Central memory CD8-positive, alpha-beta T cell (primary cell): ENCODE data around the gene PLK4.
"Not testable (repeated sequence)": the region's sequence is repeated elsewhere in the genome, so short reads cannot be mapped to it uniquely, and the experiment has no call there.

ENCODE experiments used
- ATAC-seq: fragments of 150-1000 bp; cut with Tn5 transposase; replicated peaks from 2 replicates; pipeline ENCODE4 v1.10.0; 2022; ENCODE audit warnings: mild to moderate bottlenecking, moderate FRiP score, moderate number of reproducible peaks; ENCODE audit not compliant: poor library complexity, severe bottlenecking; ENCODE audit errors: extremely low read depth
- DNase-seq, 2 donors: peaks; one replicate each; pipeline ENCODE4 v3.0.0; 2021; ENCODE audit warnings: low spot score in 2 of 2
- H3K27ac Mint-ChIP-seq: one replicate; pipeline ENCODE4 v1.8.0; 2022; ENCODE audit warnings: low read depth, mild to moderate bottlenecking, moderate library complexity, mixed read lengths
- H3K27me3 Mint-ChIP-seq: one replicate; pipeline ENCODE4 v1.8.0; 2022; ENCODE audit warnings: mixed read lengths
- H3K36me3 Mint-ChIP-seq: one replicate; pipeline ENCODE4 v1.8.0; 2022; ENCODE audit warnings: mild to moderate bottlenecking, moderate library complexity, mixed read lengths; ENCODE audit not compliant: insufficient read depth
- H3K4me1 Mint-ChIP-seq: one replicate; pipeline ENCODE4 v1.8.0; 2022; ENCODE audit warnings: mixed read lengths
- H3K4me3 Mint-ChIP-seq: one replicate; pipeline ENCODE4 v1.8.0; 2022; ENCODE audit warnings: mild to moderate bottlenecking, moderate library complexity, mixed read lengths
- H3K9me3 Mint-ChIP-seq: one replicate; pipeline ENCODE4 v1.8.0; 2022; ENCODE audit warnings: mixed read lengths

PLK4 gene

DNA sequence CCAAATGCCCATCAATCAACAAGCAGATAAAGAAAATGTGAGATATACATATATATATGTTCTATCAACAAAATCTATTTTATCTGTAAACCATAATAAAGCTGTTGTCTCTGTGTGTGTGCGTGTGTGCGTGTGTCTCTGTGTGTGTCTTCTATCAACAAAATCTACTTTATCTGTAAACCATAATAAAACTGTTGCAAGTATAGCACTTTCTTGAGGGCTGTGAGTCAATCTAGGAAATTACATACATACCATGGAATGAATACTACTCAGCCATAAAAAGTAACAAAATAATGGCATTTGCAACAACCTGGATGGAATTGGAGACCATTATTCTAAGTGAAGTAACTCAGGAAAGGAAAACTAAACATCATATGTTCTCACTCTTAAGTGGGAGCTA lies 12.5 kb upstream of the PLK4 start:
- DNase-seq (no peak), ATAC-seq (no peak)
- Mint-ChIP-seq H3K36me3 (no peaks in the 10 kb centered on the region), H3K27ac (no peak overlapping the region), H3K27me3 (no peaks in the 10 kb centered on the region), H3K9me3 (no peaks in the 10 kb centered on the region), H3K4me3 (no peak overlapping the region), H3K4me1 (no peaks in the 10 kb centered on the region)

DNA sequence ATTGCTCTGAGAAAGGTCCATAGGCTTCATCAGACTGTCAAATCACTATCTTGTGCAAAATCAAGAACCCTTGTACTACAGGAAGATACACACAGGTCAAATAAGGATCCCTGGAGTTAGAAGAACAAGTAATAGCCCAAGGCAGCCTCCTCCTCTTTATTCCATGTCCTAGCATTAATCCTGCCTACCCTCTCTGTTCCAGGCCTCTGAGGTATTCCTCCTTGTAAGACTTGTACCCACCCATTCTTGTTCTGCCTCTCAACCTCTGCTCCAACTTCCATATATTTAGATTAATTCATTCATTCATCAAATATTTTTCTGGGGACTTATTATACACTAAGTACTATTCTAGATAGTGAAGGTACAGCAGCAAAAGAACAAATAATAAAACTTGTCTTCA lies 10.4 kb upstream of the PLK4 start:
- ATAC-seq = no peak
- Mint-ChIP-seq H3K36me3 (no peaks in the 10 kb centered on the region), H3K4me3 (no peak overlapping the region), H3K4me1 (no peaks in the 10 kb centered on the region), H3K27me3 (no peaks in the 10 kb centered on the region), H3K27ac (no peak overlapping the region), H3K9me3 (no peaks in the 10 kb centered on the region)
- no peak for DNase-seq

DNA sequence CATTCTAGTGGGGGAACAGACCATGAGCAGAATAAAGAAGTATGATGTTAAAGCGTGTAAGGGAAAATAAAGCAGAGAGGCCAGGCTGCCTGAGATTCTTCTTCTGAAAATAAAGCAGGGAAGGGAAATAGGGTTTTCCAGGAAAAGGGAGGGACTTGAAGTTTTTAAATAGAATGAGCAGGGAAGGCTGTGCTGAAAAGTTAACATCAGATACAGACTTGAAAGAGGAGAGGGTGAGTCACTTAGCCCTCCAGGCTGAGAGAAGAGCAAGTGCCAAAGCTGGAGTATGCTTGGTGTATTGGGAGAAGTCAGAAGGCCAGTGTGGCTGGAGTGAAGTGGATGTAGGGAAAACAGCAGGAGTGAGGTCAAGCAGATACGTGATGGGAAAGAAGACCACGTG lies 10.0 kb upstream of the PLK4 start:
- Mint-ChIP-seq H3K4me3 (no peak overlapping the region), H3K27ac (no peak overlapping the region), H3K9me3 (no peaks in the 10 kb centered on the region), H3K36me3 (no peaks in the 10 kb centered on the region), H3K4me1 (no peaks in the 10 kb centered on the region), H3K27me3 (no peaks in the 10 kb centered on the region)
- ATAC-seq (no peak), DNase-seq (no peak)

DNA sequence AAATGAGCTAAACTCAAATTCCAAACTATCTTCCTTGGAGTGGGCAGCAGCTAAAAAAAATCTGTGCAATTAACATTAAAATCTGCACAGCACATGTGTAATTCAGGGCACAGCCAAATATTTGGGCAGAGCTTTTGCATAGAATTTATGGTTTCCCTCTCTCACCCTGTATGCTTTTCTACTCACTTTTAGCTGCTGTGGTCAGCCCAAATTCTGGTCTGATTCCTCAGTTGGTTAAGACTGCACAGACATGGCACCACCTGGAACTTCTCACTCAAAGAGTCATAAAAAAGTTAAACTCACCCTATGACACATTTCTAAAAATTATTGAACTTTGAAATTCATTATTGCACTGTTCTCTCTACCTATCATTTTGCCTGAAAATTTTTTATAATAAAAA lies 4.9 kb upstream of the PLK4 start:
- Mint-ChIP-seq H3K27me3 (no peaks in the 10 kb centered on the region), H3K9me3 (no peaks in the 10 kb centered on the region), H3K27ac (no peak overlapping the region)

DNA sequence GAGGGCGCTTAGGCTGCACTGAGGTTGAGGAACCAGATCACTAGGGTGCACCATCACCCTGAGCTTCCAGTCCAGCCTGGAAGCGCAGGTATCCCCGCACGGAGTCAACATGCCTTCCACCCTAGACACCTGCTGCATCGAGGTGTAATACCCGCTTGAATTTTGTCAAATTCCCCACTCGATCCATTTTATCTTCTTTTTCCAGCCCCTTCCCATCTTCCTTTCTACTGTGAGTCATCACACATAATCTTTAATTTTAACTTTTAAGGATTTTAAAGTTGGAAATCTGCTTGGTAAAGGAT lies 821 bp downstream of the PLK4 start:
- no peaks in the 10 kb centered on the region for H3K9me3 Mint-ChIP-seq
- H3K36me3 Mint-ChIP-seq = peaks cover 19% of the 10 kb centered on the region
- peak overlapping the region; percentile 100 for H3K4me3 Mint-ChIP-seq
- H3K4me1 Mint-ChIP-seq = peaks cover 24% of the 10 kb centered on the region
- ATAC-seq (no peak), DNase-seq (no peak)
- H3K27me3 Mint-ChIP-seq = no peaks in the 10 kb centered on the region
- H3K27ac Mint-ChIP-seq = peak overlapping the region; percentile 99

More for the DNA sequence above, 4.9 kb upstream of the PLK4 start:
- H3K4me1 Mint-ChIP-seq = peaks cover 13% of the 10 kb centered on the region
- H3K36me3 Mint-ChIP-seq = peaks cover 11% of the 10 kb centered on the region
- no peak overlapping the region for H3K4me3 Mint-ChIP-seq
- DNase-seq = no peak
- ATAC-seq = no peak

DNA sequence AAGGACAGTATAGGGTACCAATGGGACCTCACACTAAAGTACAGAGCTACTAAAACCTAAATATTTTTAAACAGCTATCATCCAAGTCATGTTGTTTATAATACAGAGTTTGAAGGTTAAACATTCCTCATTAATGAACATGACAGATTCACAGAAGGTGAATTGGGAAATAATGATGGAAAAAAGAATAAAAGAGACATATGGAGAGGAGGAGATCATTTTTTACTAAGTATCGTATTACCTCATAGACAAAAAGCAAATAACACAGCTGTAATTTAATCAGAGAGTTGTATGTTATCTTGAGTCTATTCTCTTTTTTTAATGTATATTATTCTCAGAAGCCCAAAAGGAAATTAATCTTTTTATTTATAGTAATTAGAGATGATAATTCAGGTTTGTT lies 7.9 kb downstream of the PLK4 start:
- H3K27ac Mint-ChIP-seq = no peak overlapping the region
- DNase-seq = no peak
- H3K4me1 Mint-ChIP-seq = no peaks in the 10 kb centered on the region
- ATAC-seq = no peak
- no peaks in the 10 kb centered on the region for H3K27me3 Mint-ChIP-seq
- H3K36me3 Mint-ChIP-seq = no peaks in the 10 kb centered on the region
- no peak overlapping the region for H3K4me3 Mint-ChIP-seq
- H3K9me3 Mint-ChIP-seq = no peaks in the 10 kb centered on the region

DNA sequence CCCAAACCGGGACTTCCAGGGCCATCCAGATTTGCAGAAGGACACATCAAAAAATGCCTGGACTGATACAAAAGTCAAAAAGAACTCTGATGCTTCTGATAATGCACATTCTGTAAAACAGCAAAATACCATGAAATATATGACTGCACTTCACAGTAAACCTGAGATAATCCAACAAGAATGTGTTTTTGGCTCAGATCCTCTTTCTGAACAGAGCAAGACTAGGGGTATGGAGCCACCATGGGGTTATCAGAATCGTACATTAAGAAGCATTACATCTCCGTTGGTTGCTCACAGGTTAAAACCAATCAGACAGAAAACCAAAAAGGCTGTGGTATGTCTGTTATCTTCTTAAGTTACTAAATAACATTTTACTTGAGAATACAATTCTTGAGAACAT lies 9.2 kb downstream of the PLK4 start:
- Mint-ChIP-seq H3K9me3 (no peaks in the 10 kb centered on the region), H3K27ac (no peak overlapping the region), H3K27me3 (no peaks in the 10 kb centered on the region), H3K4me1 (no peaks in the 10 kb centered on the region), H3K36me3 (no peaks in the 10 kb centered on the region), H3K4me3 (no peak overlapping the region)
- no peak for ATAC-seq
- no peak for DNase-seq

DNA sequence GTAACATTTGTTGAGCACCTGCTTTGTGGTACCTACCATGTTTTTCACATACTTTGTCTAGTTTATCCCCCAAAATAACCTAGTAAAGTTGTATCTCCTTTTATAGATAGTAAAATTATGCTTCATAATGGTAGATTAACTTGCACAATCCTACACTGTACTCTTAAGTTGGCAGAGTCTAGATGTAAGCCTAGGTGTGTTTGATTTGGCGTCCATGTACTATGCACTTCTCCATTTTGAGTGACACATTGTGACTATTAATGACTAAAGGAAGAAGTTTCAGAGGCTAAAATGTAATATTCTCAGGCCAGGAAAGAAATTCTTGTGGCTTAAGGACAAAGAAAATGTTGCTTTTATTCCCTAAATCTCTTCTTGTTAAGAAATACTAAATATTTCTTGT lies 15.4 kb downstream of the PLK4 start:
- no peak overlapping the region for H3K27ac Mint-ChIP-seq
- no peak overlapping the region for H3K4me3 Mint-ChIP-seq
- H3K4me1 Mint-ChIP-seq = no peaks in the 10 kb centered on the region
- DNase-seq (no peak), ATAC-seq (no peak)
- H3K36me3 Mint-ChIP-seq = peaks cover 2% of the 10 kb centered on the region
- no peaks in the 10 kb centered on the region for H3K27me3 Mint-ChIP-seq
- no peaks in the 10 kb centered on the region for H3K9me3 Mint-ChIP-seq

DNA sequence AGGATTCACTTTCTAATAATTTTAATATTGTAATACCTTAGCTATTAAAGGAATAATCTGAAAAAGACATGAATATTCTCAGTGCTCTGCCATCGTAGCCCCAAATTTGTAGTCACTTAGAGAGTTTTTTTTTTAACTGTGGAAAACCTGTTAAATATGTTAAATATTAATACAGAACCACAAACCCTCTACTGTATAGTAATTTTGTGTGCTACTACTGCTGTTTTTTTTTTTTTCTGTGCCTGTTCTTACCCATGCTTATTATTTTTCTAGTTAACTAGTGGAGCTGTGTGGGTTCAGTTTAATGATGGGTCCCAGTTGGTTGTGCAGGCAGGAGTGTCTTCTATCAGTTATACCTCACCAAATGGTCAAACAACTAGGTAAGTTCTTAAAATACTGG lies 15.8 kb downstream of the PLK4 start:
- no peak overlapping the region for H3K4me3 Mint-ChIP-seq
- H3K27me3 Mint-ChIP-seq = no peaks in the 10 kb centered on the region
- H3K9me3 Mint-ChIP-seq = no peaks in the 10 kb centered on the region
- H3K27ac Mint-ChIP-seq = no peak overlapping the region
- H3K4me1 Mint-ChIP-seq = no peaks in the 10 kb centered on the region
- peaks cover 2% of the 10 kb centered on the region for H3K36me3 Mint-ChIP-seq
- DNase-seq (no peak), ATAC-seq (no peak)

DNA sequence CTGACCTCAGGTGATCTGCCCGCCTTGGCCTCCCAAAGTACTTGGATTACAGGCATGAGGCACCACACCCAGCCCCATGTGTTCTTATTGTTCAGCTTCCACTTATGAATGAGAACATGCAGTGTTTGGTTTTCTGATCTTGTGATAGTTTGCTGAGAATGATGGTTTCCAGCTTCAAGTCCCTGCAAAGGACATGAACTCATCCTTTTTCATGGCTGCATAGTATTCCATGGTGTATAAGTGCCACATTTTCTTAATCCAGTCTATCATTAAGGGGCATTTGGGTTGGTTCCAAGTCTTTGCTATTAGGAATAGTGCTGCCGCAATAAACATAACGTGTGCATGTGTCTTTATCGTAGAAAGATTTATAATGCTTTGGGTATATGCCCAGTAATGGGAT lies 19.0 kb downstream of the PLK4 start:
- not testable (repeated sequence) for ATAC-seq, H3K9me3 Mint-ChIP-seq, H3K36me3 Mint-ChIP-seq, H3K27ac Mint-ChIP-seq, H3K4me3 Mint-ChIP-seq, DNase-seq, H3K27me3 Mint-ChIP-seq, H3K4me1 Mint-ChIP-seq

DNA sequence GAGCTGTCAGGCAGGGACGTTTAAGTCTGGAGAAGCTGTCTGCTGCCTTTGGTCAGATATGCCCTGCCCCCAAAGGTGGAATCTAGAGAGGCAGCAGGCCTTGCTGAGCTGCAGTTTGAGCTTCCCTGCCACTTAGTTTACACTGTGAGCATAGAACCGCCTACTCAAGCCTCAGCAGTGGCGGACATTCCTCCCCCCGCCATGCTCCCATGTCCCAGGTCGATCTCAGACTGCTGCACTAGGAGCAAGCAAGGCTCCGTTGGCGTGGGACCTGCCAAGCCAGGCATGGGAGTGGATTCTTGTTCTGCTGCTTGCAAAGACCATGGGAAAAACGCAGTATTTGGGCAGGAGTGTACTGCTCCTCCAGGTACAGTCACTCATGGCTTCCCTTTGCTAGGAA lies 24.3 kb downstream of the PLK4 start:
- no peak for DNase-seq

DNA sequence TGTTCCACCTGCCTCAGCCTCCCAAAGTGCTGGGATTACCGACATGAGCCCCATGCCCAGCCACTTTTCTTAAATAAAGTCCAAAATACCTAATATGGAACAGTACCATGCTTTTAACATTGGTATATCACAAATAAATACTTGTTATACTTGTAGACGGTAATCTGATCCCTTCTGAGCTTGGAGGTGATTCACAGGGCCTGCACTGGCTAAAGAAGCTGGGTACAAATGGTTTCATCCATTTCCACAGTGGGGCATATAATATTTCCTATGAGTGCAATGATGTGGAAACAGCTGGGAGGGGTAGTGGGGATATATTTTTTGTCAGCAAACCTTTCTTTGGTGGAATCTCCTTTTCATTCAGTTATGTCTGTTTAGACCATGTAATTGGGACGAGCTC lies 35.8 kb downstream of the PLK4 start:
- Mint-ChIP-seq H3K4me1 (no peaks in the 10 kb centered on the region), H3K27ac (no peak overlapping the region), H3K4me3 (no peak overlapping the region), H3K27me3 (no peaks in the 10 kb centered on the region), H3K36me3 (peaks cover 18% of the 10 kb centered on the region), H3K9me3 (no peaks in the 10 kb centered on the region)
- ATAC-seq (no peak), DNase-seq (no peak)

More for the DNA sequence above, 24.3 kb downstream of the PLK4 start:
- Mint-ChIP-seq H3K27me3 (no peaks in the 10 kb centered on the region), H3K27ac (no peak overlapping the region), H3K4me3 (no peak overlapping the region), H3K36me3 (no peaks in the 10 kb centered on the region), H3K4me1 (no peaks in the 10 kb centered on the region), H3K9me3 (no peaks in the 10 kb centered on the region)
- ATAC-seq = no peak

DNA sequence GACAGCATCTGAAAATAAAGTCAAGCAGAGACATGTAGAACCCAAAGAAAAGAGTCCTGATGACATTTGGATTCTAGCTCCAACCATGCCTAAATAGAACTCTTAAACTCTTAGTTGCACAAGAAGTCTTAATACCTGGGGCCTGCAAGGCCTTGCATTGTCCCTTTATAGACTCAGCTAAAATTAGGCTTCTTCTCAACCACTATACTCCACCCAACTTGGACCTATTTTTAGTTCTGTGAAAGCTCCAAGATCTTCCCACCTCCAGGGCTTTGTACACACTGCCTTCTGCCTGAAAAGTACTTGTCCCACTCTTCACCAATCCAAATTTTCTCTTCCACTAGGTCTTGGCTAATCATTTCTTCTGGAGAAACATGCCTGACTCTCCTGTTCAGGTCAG lies 36.5 kb downstream of the PLK4 start:
- Mint-ChIP-seq H3K36me3 (peaks cover 18% of the 10 kb centered on the region), H3K4me3 (no peak overlapping the region), H3K27me3 (no peaks in the 10 kb centered on the region), H3K27ac (no peak overlapping the region), H3K4me1 (no peaks in the 10 kb centered on the region), H3K9me3 (no peaks in the 10 kb centered on the region)
- ATAC-seq (no peak), DNase-seq (no peak)

DNA sequence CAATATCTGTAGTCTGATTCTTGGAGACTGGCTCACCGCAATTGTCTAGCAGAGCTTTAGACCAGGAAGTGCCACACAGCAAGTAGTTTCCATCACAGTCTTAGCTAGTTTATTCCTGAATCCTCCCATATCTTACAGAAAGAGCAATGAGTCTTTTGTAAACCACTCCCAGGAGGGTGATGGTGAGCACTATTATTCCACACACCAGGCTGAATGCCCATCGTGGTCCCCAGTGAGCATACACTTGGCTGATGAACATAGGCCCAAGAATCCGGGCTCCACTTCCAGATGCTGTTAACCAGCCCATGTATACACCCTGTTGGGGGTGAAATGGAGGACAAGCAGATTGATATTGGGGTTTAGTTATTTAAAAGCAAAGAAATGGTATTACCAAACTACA lies 39.8 kb downstream of the PLK4 start:
- DNase-seq = no peak
- no peak for ATAC-seq
- H3K27me3 Mint-ChIP-seq = no peaks in the 10 kb centered on the region
- no peak overlapping the region for H3K27ac Mint-ChIP-seq
- H3K4me1 Mint-ChIP-seq = peaks cover 6% of the 10 kb centered on the region
- no peaks in the 10 kb centered on the region for H3K9me3 Mint-ChIP-seq
- no peak overlapping the region for H3K4me3 Mint-ChIP-seq
- H3K36me3 Mint-ChIP-seq = peaks cover 27% of the 10 kb centered on the region
